H1 (cell line): ENCODE results near the gene PLEKHA4. TPM values are rescaled to one million over a fixed set of nuclear protein-coding genes. Genes with fewer than 3 reads are reported as not detected.

Experiments used
- BACH1 ChIP-seq: IDR thresholded peaks from 2 replicates; pipeline ENCODE4 v1.6.1; 2012; ENCODE audit warnings: low read length, improper control_type of control experiment
- HDAC6 ChIP-seq: IDR thresholded peaks from one replicate; pipeline ENCODE4 v1.7.1; 2012; ENCODE audit warnings: low read depth, mild to moderate bottlenecking, inconsistent platforms, low read length, moderate library complexity
- PHF8 ChIP-seq: fragments of 200-600 bp; sonication (generic); conservative IDR thresholded peaks from 2 replicates; pipeline ENCODE4 v1.7.1; 2012; ENCODE audit warnings: low read depth, mild to moderate bottlenecking, inconsistent platforms, low read length, moderate library complexity
- polyA plus RNA-seq, 7 experiments: library from polyadenylated mRNA; depleted of rRNA in 3 of 7; stranded (reverse) in 5 of 7; unstranded in 2 of 7; fragments of >200 nt in 5 of 7; fragments of 200-250 nt in 2 of 7; gene quantifications; 1 replicate in 5 of 7; 2 replicates in 1 of 7; 4 replicates in 1 of 7; pipeline versions ENCODE4 v1.2.1 to v1.2.3, GENCODE V29; 2011 to 2013; ENCODE audit warnings: missing spikeins in 2 of 7, mixed read lengths in 2 of 7
- total RNA-seq: library from RNA; stranded (reverse); fragmentation: NEBNext Ultra II Directional; extraction: Animal tissue kit (Norgen Biotek cat#: 25700); gene quantifications from 2 replicates; pipeline ENCODE4 v1.2.1, GENCODE V29; 2021
- TF ChIP-seq, protein P1 (sequence below): fragments of 300-600 bp; sonication (generic); IDR thresholded peaks from 2 replicates; pipeline ENCODE4 v1.7.1; 2012; ENCODE audit warnings: low read length, moderate library complexity, mild to moderate bottlenecking, inconsistent platforms; ENCODE audit not compliant: insufficient replicate concordance
- TF ChIP-seq, protein P2 (sequence below), 3 experiments: IDR thresholded peaks; 1 replicate in 2 of 3; 2 replicates in 1 of 3; pipeline versions ENCODE4 v1.5.1 to v1.6.1; 2011; ENCODE audit warnings: low read length in 3 of 3, mild to moderate bottlenecking in 3 of 3, inconsistent platforms in 2 of 3, low read depth in 1 of 3, moderate library complexity in 1 of 3; ENCODE audit not compliant: insufficient read depth in 1 of 3; ENCODE audit errors: control extremely low read depth in 1 of 3

Gene PLEKHA4
- total and polyA plus RNA-seq, 2 of the 8 experiments (the other 6 are each of a cell fraction or from before 2014, with no cell fraction given): 8.2 to 18.0 TPM

DNA sequence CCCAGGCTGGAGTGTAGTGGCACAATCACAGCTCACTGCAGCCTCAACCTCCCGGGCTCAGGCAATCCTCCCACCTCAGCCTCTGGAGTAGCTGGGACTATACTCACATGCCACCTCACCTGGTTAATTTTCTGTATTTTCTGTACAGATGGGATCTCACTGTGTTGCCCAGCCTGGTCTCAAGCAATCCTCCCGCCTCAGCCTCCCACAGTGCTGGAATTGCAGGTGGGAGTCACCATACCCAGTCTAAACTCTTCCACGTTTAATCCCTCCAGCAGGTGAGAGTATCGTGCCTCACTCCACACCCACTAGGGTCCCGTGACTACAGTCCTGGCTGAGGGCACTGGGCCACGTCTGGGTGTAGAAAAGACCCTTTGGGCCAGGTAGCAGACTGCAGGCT is 74.1 kb downstream of the PLEKHA4 start (continued):
- TF ChIP-seq, protein P1, sequence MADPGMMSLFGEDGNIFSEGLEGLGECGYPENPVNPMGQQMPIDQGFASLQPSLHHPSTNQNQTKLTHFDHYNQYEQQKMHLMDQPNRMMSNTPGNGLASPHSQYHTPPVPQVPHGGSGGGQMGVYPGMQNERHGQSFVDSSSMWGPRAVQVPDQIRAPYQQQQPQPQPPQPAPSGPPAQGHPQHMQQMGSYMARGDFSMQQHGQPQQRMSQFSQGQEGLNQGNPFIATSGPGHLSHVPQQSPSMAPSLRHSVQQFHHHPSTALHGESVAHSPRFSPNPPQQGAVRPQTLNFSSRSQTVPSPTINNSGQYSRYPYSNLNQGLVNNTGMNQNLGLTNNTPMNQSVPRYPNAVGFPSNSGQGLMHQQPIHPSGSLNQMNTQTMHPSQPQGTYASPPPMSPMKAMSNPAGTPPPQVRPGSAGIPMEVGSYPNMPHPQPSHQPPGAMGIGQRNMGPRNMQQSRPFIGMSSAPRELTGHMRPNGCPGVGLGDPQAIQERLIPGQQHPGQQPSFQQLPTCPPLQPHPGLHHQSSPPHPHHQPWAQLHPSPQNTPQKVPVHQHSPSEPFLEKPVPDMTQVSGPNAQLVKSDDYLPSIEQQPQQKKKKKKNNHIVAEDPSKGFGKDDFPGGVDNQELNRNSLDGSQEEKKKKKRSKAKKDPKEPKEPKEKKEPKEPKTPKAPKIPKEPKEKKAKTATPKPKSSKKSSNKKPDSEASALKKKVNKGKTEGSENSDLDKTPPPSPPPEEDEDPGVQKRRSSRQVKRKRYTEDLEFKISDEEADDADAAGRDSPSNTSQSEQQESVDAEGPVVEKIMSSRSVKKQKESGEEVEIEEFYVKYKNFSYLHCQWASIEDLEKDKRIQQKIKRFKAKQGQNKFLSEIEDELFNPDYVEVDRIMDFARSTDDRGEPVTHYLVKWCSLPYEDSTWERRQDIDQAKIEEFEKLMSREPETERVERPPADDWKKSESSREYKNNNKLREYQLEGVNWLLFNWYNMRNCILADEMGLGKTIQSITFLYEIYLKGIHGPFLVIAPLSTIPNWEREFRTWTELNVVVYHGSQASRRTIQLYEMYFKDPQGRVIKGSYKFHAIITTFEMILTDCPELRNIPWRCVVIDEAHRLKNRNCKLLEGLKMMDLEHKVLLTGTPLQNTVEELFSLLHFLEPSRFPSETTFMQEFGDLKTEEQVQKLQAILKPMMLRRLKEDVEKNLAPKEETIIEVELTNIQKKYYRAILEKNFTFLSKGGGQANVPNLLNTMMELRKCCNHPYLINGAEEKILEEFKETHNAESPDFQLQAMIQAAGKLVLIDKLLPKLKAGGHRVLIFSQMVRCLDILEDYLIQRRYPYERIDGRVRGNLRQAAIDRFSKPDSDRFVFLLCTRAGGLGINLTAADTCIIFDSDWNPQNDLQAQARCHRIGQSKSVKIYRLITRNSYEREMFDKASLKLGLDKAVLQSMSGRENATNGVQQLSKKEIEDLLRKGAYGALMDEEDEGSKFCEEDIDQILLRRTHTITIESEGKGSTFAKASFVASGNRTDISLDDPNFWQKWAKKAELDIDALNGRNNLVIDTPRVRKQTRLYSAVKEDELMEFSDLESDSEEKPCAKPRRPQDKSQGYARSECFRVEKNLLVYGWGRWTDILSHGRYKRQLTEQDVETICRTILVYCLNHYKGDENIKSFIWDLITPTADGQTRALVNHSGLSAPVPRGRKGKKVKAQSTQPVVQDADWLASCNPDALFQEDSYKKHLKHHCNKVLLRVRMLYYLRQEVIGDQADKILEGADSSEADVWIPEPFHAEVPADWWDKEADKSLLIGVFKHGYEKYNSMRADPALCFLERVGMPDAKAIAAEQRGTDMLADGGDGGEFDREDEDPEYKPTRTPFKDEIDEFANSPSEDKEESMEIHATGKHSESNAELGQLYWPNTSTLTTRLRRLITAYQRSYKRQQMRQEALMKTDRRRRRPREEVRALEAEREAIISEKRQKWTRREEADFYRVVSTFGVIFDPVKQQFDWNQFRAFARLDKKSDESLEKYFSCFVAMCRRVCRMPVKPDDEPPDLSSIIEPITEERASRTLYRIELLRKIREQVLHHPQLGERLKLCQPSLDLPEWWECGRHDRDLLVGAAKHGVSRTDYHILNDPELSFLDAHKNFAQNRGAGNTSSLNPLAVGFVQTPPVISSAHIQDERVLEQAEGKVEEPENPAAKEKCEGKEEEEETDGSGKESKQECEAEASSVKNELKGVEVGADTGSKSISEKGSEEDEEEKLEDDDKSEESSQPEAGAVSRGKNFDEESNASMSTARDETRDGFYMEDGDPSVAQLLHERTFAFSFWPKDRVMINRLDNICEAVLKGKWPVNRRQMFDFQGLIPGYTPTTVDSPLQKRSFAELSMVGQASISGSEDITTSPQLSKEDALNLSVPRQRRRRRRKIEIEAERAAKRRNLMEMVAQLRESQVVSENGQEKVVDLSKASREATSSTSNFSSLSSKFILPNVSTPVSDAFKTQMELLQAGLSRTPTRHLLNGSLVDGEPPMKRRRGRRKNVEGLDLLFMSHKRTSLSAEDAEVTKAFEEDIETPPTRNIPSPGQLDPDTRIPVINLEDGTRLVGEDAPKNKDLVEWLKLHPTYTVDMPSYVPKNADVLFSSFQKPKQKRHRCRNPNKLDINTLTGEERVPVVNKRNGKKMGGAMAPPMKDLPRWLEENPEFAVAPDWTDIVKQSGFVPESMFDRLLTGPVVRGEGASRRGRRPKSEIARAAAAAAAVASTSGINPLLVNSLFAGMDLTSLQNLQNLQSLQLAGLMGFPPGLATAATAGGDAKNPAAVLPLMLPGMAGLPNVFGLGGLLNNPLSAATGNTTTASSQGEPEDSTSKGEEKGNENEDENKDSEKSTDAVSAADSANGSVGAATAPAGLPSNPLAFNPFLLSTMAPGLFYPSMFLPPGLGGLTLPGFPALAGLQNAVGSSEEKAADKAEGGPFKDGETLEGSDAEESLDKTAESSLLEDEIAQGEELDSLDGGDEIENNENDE: no peak
- TF ChIP-seq HDAC6 (no peak), BACH1 (no peak), PHF8 (no peak)
- TF ChIP-seq, protein P2, sequence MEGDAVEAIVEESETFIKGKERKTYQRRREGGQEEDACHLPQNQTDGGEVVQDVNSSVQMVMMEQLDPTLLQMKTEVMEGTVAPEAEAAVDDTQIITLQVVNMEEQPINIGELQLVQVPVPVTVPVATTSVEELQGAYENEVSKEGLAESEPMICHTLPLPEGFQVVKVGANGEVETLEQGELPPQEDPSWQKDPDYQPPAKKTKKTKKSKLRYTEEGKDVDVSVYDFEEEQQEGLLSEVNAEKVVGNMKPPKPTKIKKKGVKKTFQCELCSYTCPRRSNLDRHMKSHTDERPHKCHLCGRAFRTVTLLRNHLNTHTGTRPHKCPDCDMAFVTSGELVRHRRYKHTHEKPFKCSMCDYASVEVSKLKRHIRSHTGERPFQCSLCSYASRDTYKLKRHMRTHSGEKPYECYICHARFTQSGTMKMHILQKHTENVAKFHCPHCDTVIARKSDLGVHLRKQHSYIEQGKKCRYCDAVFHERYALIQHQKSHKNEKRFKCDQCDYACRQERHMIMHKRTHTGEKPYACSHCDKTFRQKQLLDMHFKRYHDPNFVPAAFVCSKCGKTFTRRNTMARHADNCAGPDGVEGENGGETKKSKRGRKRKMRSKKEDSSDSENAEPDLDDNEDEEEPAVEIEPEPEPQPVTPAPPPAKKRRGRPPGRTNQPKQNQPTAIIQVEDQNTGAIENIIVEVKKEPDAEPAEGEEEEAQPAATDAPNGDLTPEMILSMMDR (IDR thresholded peaks at IDR 0.05; ENCODE audit: control extremely low read depth in 1 of 3, insufficient read depth in 1 of 3, low read depth in 1 of 3, low read length in 3 of 3): no peak
